ENCODE data around the gene VRK1.

The VRK1 gene

DNA sequence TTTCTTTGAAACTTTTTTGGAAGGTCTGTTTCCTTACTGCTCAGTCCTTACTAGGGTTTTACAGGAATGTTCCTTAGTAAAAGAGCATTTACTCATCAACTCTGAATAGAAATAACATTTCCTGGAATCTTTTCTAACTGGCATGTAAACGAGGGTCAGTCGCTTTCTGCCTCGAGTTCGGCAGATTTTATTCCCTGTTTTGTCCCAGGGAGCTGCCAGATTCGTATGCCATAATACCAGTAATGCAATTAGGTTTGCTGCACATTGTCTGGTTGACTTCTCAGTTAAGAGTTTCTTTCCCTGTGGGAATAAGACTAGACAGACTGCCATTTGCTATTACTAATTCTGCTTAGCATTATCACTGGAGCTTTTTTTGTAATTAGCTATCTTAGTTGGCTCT, 91.9 kb downstream of the VRK1 start:
- peak; percentile 57 for DNase-seq

DNA sequence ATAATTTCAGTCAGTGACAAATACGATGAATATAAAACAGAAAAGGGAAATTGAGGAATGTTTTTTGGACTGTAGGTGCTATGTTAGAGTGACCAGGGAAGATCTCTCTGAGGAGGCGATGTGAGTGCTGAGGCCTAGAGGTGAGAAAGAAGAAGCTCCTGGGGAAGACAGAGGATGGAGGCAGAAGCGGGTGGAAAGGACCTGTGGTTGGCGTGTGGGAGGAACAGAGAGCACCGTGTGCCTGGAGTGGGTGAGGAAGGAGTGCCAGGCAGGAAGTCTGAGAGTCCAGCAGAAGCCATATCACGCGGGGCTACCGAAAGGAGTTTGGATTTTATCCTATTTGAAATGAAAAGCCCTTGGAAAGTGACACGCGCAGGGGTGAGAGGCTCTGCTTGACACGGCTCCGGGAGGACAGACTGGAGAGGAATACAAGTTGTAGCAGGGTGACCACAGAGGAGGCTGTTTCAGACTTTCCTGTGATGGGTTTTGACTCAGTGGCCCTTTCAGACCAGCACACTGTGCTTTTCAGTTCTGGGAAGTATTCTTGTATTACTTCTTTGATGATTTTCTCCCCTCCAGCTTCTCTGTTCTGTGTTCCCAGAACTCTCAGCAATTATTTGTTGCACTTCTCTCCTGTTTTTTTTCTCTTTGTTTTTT, 96.9 kb downstream of the VRK1 start:
- DNase-seq: no peak

DNA sequence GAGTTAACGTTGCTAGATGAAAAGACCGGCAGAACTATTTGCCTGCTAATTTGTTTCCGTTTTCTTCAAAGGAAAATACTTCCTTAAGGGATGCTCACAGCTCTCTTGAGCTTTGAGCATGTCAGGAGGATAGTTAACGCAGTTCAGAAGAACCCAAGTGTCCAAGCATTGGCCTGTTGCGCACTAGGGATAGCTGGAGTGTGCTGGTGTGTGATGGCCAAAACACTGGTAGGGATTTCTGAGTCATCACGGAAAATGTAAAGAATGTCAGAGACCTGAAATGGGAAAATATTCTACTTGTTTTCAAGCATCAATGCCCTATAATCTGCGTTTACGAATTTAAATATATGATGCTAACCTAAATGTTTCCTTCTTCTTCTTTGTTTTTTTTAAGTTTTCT, 97.8 kb downstream of the VRK1 start:
- DNase-seq: no peak

DNA sequence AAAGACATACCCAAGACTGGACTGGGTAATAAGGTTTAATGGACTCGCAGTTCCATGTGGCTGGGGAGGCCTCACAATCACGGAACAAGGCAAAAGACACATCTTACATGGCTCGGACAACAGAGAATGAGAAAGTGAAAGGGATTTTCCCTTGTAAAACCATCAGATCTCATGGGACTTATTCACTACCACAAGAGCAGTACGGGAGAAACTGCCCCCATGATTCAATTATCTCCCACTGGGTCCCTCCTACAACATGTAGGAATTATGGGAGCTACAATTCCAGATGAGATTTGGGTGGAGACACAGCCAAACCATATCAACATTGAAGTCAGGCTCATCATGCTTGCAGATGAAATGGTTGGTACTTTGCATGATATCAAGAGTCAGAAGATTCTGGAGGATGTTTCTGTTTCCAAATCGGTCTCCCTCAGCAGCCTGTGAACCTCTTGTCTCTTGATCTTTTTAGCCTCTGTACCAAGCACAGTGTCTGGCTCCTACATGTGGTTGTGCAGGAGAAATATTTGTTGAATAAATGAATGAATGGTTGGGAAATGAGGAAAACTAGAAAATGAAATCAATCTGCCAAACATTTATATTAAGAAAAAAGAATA, 98.6 kb downstream of the VRK1 start:
- DNase-seq: no peak

DNA sequence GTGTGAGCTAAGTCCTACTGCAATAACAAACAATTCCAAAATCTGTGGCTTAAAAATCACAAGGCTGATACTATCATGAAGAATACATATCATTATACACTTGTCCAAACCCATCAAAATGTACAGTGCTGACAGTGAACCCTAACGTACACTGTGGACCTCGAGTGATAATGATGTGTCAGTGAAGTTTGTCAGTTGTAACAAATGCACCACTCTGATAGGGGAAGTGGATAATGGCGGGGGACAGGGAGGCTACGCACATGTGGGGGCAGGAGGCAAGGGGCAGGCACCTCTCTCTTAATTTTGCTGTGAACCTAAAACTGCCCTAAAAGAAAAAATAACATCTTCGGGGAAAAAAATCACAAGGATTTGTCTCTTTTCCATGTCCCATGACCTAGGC, 100.0 kb downstream of the VRK1 start:
- DNase-seq: no peak

DNA sequence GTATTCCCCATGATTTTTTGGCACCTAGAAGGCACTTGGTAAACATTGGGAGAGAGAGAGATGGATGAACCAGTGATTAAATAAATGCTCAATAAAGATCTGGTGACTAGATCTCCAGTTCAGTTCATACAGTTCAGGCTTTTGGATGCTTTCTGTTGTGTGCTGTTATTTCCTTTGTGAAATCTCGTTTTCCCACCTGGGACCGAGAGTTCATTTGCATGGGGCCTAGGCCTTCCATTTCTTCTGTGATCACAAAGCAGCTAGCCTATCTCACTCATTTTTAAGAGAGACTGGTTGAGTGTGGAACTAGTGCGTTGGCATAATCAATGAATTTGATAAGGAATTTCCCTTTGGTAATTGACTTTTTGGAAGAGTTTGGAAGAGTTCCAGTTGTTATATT, 104.0 kb downstream of the VRK1 start:
- DNase-seq: no peak

DNA sequence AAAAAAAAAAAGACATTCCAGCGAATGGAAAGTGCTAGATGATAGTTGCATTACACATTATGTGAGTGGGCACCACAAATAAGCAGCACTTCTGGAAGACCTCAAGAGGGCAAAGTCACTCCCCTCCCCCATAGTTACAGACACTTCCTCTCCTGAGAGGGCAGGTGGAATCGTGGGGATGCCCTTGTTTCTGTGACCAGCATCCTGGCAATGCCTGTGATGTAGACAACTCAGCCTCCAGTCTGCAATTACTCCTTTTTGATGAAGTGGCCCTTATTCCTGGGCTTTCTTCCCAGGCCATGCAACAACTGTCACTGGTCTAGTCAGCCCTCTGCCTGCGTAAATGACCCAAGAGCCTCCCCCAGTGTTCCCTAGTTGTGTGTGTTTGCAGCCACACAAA, 104.8 kb downstream of the VRK1 start:
- no peak for DNase-seq

DNA sequence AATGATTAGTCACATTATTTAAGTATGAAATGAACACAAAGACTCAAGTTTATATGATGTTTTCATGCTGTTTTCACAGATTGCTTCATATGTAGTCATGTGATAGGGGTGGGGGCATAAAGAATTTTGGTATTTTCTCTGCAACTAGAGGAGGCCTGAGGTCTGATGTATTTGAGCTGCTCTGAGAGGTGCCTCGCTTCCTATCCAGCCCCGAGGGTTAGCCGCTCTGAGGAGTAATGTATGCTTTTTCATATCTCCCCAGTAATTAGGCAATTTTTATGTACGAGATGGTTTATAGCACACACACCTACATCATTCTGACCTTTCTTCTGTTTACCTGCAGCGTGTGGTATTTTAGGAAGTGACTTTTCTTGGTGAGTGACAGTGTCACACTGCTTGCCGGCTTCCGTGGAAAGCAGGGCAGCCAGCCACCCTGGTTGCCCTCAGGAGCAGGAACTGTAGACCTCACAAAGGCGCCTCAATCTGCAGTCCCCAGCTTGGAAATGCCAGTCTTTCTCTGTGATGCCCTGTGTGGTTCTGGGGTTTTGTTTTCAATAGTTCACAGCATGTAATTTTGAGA, 106.4 kb downstream of the VRK1 start:
- DNase-seq: no peak

DNA sequence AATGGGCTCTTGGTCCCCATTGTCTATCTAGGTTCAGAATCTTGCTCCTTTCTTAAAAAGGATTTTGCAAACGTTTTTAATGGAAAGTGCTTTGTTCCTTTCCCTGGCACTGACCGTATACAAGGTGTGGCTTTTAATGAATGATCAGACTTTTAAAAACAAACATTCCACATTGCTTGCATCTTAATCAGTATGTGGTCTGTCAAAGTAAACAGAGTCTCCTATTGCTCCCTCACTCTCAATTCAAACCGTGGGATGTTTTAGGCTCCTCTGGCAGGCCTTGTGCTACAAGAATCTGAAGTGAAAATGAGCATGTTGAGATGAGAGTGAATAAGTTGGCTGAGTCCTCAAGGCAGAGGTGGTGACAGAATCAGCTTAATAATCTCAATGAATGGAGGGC, 107.0 kb downstream of the VRK1 start:
- no peak for DNase-seq

DNA sequence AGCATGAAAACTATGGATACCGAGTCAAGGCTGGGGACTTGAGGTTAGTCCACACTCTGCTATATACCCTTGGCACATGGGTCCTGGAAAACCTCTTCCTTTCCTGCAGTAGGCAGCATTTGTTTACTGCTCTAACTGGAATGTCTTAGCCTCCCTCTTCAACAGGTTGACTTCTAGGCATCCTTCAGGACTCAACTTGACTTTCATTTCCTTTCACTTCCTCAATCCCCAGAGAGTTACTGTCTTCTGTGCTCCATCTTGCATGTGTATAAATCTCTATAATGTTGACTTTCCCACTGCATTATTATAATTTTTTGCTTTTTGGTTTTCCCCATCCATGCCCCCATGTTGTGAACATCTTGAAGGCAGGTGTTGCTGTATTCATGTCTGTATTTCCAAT, 107.9 kb downstream of the VRK1 start:
- no peak for DNase-seq

DNA sequence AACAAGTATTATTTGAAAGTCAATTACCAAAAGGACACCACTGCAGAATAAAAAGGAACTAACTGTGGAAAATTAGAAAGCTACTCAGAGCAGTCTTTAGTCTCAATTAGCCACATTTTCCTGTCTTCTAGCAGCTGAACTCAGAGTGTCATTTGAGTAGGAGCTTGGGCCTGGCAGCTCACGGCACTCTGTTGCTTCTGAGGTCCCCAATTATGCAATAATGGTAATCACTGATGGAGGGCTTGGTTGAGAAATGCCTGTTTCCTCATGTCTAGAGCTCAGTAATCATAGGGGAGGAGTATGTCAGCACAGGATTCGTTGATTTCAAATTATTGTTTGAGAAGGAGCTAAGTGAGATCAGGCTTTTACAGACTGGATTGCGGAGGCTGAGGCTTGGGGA, 108.6 kb downstream of the VRK1 start:
- no peak for DNase-seq

DNA sequence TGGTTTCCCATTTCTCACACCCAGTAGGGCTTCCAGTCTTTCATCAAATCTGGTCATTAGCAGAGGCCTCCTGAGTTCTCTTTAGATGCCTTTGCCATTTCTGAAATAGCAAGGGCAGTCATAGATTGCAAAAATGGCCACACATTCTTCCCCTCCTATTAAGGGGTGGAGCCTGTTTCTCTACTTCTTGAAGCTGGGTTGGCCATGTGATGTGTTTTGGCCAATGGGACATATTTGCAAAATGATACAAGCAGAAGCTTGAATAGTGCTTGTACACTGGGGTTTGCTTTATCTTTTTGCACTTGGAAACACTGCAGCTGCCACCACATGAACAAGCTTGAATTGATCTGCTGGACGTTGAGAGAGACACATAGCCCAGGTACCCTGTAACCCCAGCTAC, 109.3 kb downstream of the VRK1 start:
- DNase-seq: no peak

DNA sequence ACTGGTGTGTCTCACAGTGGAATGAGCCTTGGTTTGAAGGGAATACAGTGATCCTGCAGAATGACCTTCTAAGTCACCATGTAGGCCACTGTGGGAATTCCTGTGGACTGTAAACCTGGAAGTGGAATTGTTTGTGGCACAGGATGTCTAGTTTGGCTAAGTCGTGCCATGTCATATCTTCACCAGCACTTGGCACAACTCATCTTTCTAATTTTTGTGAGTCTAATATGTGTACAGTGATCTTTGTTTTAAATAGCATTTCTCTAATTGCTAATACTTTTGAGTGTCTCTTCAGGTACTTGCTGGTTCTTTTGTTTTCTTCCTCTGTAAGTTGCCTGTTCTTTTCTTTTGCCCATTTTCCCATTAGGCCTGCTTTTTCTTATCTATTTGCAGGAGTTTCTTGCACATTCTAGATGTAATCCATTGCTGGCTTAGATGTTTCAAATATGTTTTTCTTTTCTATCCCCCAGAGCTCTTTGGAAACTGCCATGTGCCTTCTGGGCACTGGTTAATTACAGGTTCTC, 112.7 kb downstream of the VRK1 start:
- no peak for DNase-seq

DNA sequence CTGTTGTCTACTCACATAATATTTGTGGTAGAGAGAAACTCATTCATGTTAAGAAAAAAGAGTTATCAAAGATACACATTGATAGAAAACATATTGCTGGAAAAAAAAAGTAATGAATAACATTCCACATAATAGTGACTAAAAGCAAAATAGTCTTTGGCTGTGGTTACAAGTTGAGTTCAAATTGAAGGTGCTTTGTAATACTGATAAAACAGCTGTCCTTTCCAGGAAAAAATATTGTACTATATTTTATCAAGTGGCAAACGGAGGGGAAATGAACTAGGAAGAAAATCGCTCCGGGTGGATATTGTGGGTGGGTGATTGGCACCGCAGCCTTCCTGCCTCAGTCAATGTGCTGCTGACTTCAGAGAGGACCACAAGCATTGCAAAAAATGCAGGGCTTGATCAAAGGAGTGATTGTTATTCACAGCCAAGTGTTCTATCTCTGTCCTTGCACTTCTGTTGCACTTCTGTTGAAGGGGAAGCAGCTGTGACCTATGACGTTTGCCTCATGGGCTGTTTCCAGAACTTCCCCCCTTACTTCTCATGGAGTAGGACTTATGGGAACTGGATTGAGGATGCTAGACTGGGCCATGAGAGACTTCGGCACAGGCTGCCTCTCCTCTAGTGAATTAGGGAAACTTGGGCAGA, 114.4 kb downstream of the VRK1 start:
- DNase-seq: no peak

DNA sequence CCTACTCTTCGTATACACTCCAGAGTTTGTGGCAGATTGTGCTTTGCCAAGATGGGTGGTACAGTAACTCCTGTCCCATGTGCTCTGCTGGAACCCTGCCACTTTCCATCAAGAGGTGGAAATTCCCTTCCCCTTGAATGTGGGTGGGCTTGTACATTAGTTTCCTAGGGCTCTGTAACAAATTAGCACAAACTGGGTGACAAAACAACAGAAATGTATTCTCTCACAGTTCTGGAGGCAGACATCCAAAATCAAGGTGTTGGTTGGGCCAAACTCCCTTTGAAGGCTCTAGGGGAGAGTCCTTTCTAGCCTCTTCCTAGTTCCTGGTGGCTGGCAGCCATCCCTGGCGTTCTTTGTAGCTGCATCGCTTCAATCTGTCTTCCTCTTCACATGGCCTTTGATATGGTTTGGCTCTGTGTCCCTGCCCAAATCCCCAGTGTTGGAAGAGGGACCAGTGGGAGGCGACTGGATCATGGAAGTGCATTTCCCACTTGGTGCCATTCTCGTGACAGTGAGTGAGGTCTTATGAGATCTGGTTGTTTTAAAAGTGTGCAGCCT, 117.5 kb downstream of the VRK1 start:
- DNase-seq: no peak

DNA sequence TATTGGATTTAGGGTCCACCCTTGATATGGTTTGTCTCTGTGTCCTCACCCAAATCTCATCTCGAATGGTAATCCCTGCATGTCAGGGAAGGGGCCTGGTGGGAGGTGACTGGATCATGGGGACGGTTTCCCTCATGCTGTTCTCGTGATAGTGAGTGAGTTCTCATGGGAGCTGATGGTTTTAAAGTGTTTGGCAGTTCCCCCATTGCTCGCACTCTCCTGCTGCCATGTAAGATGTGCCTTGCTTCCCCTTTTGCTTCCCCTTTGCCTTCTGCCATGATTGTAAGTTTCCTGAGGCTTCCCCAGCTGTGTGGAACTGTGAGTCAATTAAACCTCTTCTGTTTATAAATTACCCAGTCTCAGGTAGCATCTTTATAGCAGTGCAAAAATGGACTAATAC, 118.3 kb downstream of the VRK1 start:
- no peak for DNase-seq

DNA sequence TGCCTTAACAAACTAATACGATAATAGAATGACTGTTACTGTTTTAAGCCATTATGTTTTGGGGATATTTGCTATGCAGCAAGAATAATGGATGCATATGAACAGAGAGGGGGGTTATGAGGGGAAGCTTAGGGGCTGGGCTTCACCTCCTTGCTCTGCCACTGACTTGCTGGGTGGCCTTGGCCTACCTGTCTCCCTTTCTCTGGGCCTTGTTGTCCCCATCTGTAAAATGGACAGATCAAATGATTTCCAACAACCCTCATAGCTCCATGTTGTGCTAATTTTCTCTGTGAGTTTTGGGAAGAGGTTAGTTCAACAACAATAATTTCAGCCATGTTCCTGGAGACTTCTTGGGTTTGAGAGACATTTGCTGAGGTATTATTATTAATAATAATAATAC, 119.6 kb downstream of the VRK1 start:
- no peak for DNase-seq

DNA sequence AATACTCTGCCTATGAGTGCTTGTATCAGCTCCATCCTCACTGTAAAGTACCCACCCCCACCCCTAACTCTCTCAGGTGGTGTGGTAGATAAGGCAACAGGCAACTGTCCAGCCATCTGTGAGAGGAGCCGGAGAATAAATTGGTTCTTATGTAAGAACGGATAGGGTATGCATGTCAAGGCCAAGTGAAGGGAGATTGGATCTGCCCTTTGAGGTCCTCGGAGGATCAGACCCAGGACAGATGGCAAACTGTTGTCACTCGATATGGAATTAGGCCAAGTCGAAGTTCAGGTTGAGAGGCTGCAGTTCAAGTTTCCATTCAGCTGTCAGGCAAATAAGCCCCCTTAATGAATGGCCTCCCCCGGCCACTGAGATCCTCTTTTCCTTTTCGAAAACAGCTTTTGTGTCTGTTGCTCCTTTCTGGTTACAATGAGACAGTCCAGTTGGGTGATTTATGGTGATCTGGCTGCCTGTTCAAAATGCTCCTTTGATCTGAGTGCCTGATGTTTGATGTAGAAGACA, 120.3 kb downstream of the VRK1 start:
- DNase-seq: peak; percentile 33

DNA sequence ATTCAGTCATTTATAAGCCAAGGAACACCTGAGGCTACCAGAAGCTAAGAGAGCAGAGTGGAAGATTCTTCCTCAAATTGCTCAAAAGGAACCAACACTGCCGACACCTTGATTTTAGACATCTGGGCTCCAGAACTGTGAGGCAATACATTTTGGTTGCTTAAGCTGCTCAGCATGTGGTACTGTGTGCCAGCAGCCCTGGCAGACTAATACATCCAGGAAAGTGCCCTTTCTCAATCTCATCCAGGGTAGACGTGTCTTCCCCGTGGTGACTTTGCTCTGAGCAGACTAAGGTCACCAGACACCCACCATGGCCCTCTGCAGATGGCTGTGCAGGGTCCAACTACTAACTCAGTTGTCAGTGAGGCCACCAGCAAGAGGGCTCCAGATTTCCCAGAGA, 122.8 kb downstream of the VRK1 start:
- no peak for DNase-seq

DNA sequence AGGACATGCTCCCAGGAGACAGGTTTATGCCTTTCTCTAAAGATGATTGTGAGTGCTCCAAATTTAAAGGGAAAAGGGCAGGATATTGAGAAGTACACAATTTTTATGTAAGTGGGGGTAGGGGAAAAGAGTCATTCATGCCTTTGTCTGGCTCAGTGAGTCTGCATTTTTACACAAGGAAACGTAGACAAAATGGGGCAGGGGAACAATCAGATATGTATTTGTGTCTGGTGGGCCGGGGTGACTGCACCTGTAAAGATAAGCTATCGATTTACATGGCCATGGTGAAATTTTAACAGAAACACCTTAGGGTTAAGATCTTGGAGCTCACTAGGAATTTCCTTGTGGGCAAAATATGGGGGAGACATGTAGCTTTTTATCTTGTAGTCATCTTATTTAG, 123.6 kb downstream of the VRK1 start:
- no peak for DNase-seq

DNA sequence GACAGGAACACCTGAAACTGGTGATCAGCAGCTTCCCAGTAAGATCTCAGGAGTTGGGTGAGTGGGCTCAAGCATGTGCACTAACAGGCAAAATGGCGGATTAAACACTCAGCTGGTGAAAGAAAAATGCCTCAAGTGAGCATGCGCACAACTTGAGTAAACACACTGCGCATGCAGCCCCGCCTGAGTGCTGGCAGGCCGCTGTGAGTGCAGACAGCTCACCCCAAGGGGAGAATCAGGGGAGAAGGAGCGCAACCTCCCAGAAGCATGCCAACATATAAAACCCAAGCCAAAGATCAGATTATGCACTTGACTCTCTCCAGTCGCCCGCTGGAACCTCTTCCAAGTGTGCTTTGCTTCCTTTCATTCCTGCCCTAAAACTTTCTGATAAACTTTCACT, 125.8 kb downstream of the VRK1 start:
- DNase-seq: no peak

DNA sequence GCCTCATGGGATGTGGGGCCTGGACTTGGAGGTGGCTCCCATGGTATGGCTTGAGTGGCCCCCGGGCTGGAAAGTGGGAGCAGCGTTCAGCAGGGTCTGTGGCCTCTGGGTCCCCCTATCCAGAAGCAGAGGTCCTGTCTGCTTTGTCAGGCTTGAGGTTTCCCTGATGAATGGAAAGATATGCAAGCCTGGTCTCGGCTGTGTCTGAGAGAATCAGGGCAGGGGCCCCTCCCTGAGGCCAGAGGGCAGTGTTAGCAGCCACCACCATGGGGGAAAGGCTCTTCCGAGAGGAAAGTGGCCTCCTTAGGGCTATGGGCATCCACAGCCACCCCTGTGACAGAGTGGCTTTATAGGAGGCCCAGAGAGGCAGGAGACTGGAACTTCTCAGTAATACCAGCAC, 128.2 kb downstream of the VRK1 start:
- no peak for DNase-seq

DNA sequence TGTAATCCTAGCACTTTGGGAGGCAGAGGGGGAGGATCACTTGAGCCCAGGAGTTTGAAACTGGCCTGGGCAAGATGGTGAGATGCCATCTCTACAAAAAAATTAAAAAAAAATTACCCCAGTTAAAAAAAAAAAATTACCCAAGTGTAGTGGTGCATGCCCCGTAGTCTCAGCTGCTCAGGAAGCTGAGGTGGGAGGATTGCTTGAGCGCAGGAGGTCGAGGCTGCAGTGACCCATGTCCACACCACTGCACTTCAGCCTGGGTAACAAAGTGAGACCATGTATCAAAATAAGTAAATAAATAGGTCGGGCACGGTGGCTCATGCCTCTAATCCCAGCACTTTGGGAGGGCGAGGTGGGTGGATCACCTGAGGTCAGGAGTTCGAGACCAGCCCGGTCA, 128.8 kb downstream of the VRK1 start:
- DNase-seq: no peak

Data from retina (tissue), 1 donor.